ENCODE data around the gene PDE4B. TPM values are rescaled to one million over a fixed set of nuclear protein-coding genes. Genes with fewer than 3 reads are reported as not detected.

PDE4B gene
- total RNA-seq, 1 donor from 2014 or later: 7.6 TPM

GRCh38 chr1:65990161-65990560, 197.5 kb downstream of the PDE4B start:
- Histone ChIP-seq H3K27me3 (ENCODE audit: insufficient read depth, low read length) (no peaks in the 10 kb centered on the region), H3K4me1 (ENCODE audit: insufficient read depth, low read length) (no peaks in the 10 kb centered on the region), H2AFZ (ENCODE audit: low read depth, low read length) (no peak overlapping the region), H3K79me2 (ENCODE audit: insufficient read depth, low read length) (no peaks in the 10 kb centered on the region), H3K9ac (ENCODE audit: low read length) (no peak overlapping the region), H3K27ac (ENCODE audit: low read depth, low read length) (no peak overlapping the region), H4K20me1 (ENCODE audit: insufficient read depth, low read length) (no peaks in the 10 kb centered on the region), H3K9me3 (ENCODE audit: insufficient read depth, low read depth, low read length) (no peaks in the 10 kb centered on the region), H3K4me2 (ENCODE audit: low read length) (no peak overlapping the region), H3K36me3 (ENCODE audit: insufficient read depth, low read length) (no peaks in the 10 kb centered on the region), H3K4me3 (ENCODE audit: insufficient read depth, low read depth, low read length) (no peak overlapping the region)
- DNase-seq (ENCODE audit: low read depth) (no peak), FAIRE-seq (no peak)
- H3K4me1 Mint-ChIP-seq (ENCODE audit: low read depth, unreplicated experiment): no peaks in the 10 kb centered on the region
- H3K4me3 Mint-ChIP-seq (ENCODE audit: unreplicated experiment): no peak overlapping the region
- H3K9me3 Mint-ChIP-seq (ENCODE audit: unreplicated experiment): no peaks in the 10 kb centered on the region
- H3K27me3 Mint-ChIP-seq (ENCODE audit: low read depth, unreplicated experiment): no peaks in the 10 kb centered on the region
- no peak overlapping the region for H3K27ac Mint-ChIP-seq (ENCODE audit: unreplicated experiment)
- no peak for TF ChIP-seq EZH2 (IDR thresholded peaks at IDR 0.05; ENCODE audit: insufficient read depth, low read length)
- TF ChIP-seq, protein P1, sequence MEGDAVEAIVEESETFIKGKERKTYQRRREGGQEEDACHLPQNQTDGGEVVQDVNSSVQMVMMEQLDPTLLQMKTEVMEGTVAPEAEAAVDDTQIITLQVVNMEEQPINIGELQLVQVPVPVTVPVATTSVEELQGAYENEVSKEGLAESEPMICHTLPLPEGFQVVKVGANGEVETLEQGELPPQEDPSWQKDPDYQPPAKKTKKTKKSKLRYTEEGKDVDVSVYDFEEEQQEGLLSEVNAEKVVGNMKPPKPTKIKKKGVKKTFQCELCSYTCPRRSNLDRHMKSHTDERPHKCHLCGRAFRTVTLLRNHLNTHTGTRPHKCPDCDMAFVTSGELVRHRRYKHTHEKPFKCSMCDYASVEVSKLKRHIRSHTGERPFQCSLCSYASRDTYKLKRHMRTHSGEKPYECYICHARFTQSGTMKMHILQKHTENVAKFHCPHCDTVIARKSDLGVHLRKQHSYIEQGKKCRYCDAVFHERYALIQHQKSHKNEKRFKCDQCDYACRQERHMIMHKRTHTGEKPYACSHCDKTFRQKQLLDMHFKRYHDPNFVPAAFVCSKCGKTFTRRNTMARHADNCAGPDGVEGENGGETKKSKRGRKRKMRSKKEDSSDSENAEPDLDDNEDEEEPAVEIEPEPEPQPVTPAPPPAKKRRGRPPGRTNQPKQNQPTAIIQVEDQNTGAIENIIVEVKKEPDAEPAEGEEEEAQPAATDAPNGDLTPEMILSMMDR (IDR thresholded peaks at IDR 0.05; ENCODE audit: insufficient read depth, low read depth, low read length): no peak
- no peaks in the 10 kb centered on the region for H3K36me3 Mint-ChIP-seq (ENCODE audit: low read depth, unreplicated experiment)

DNA sequence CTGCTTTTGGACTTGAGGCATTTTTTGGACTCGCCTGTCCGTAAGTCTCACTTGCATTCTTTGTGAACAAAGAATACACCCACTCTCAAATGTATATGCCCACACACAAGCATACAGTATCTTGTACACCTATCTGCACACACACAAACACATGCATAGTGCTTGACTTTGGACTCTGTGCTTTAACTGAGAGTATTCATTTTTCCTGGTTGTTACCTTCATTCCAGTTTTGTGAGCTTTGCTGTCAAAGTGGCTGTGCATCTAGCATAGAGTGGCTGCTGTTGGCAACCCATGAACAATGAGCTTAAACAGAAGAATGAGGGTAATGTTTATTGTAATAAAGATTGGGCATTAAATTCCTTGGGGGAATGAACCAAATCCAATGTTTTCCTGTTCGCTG, 199.0 kb downstream of the PDE4B start:
- no peaks in the 10 kb centered on the region for H3K79me2 ChIP-seq (ENCODE audit: insufficient read depth, low read length)
- FAIRE-seq (no peak), DNase-seq (ENCODE audit: low read depth) (no peak)
- no peak overlapping the region for H3K4me3 ChIP-seq (ENCODE audit: insufficient read depth, low read depth, low read length)
- no peaks in the 10 kb centered on the region for H3K9me3 ChIP-seq (ENCODE audit: insufficient read depth, low read depth, low read length)
- H3K27me3 ChIP-seq (ENCODE audit: insufficient read depth, low read length): no peaks in the 10 kb centered on the region
- no peak overlapping the region for H3K9ac ChIP-seq (ENCODE audit: low read length)
- Mint-ChIP-seq H3K9me3 (ENCODE audit: unreplicated experiment) (no peaks in the 10 kb centered on the region), H3K36me3 (ENCODE audit: low read depth, unreplicated experiment) (no peaks in the 10 kb centered on the region), H3K27me3 (ENCODE audit: low read depth, unreplicated experiment) (no peaks in the 10 kb centered on the region), H3K4me3 (ENCODE audit: unreplicated experiment) (no peak overlapping the region), H3K4me1 (ENCODE audit: low read depth, unreplicated experiment) (no peaks in the 10 kb centered on the region), H3K27ac (ENCODE audit: unreplicated experiment) (no peak overlapping the region)
- no peaks in the 10 kb centered on the region for H3K36me3 ChIP-seq (ENCODE audit: insufficient read depth, low read length)
- H3K4me1 ChIP-seq (ENCODE audit: insufficient read depth, low read length): no peaks in the 10 kb centered on the region
- no peaks in the 10 kb centered on the region for H4K20me1 ChIP-seq (ENCODE audit: insufficient read depth, low read length)
- TF ChIP-seq, protein P1 (IDR thresholded peaks at IDR 0.05; ENCODE audit: insufficient read depth, low read depth, low read length): no peak
- TF ChIP-seq EZH2 (IDR thresholded peaks at IDR 0.05; ENCODE audit: insufficient read depth, low read length): no peak
- no peak overlapping the region for H3K27ac ChIP-seq (ENCODE audit: low read depth, low read length)
- H2AFZ ChIP-seq (ENCODE audit: low read depth, low read length): no peak overlapping the region
- no peak overlapping the region for H3K4me2 ChIP-seq (ENCODE audit: low read length)

- H3K27me3 Mint-ChIP-seq (ENCODE audit: low read depth, unreplicated experiment): no peaks in the 10 kb centered on the region
- no peaks in the 10 kb centered on the region for H3K27me3 ChIP-seq (ENCODE audit: insufficient read depth, low read length)
- H3K79me2 ChIP-seq (ENCODE audit: insufficient read depth, low read length): no peaks in the 10 kb centered on the region
- no peaks in the 10 kb centered on the region for H3K9me3 Mint-ChIP-seq (ENCODE audit: unreplicated experiment)
- no peaks in the 10 kb centered on the region for H3K4me1 Mint-ChIP-seq (ENCODE audit: low read depth, unreplicated experiment)
- H2AFZ ChIP-seq (ENCODE audit: low read depth, low read length): peak overlapping the region; percentile 0
- H3K9ac ChIP-seq (ENCODE audit: low read length): no peak overlapping the region
- no peaks in the 10 kb centered on the region for H3K36me3 ChIP-seq (ENCODE audit: insufficient read depth, low read length)
- no peak overlapping the region for H3K27ac ChIP-seq (ENCODE audit: low read depth, low read length)
- no peaks in the 10 kb centered on the region for H4K20me1 ChIP-seq (ENCODE audit: insufficient read depth, low read length)
- TF ChIP-seq EZH2 (IDR thresholded peaks at IDR 0.05; ENCODE audit: insufficient read depth, low read length): no peak
- TF ChIP-seq, protein P1 (IDR thresholded peaks at IDR 0.05; ENCODE audit: insufficient read depth, low read depth, low read length): no peak
- H3K4me3 Mint-ChIP-seq (ENCODE audit: unreplicated experiment): no peak overlapping the region
- peak overlapping the region; percentile 75 for H3K4me2 ChIP-seq (ENCODE audit: low read length)
- H3K36me3 Mint-ChIP-seq (ENCODE audit: low read depth, unreplicated experiment): no peaks in the 10 kb centered on the region
- H3K9me3 ChIP-seq (ENCODE audit: insufficient read depth, low read depth, low read length): no peaks in the 10 kb centered on the region
- DNase-seq (ENCODE audit: low read depth) (peak; percentile 29), FAIRE-seq (no peak)
- H3K27ac Mint-ChIP-seq (ENCODE audit: unreplicated experiment): no peak overlapping the region
- no peaks in the 10 kb centered on the region for H3K4me1 ChIP-seq (ENCODE audit: insufficient read depth, low read length)
- peak overlapping the region; percentile 2 for H3K4me3 ChIP-seq (ENCODE audit: insufficient read depth, low read depth, low read length)
Measured at GRCh38 chr1:65992165-65992821, 199.6 kb downstream of the PDE4B start.
